ENCODE data around the gene HLA-DRB1.
"Not testable (repeated sequence)": the region's sequence is repeated elsewhere in the genome, so short reads cannot be mapped to it uniquely, and the experiment has no call there.

The HLA-DRB1 gene

DNA sequence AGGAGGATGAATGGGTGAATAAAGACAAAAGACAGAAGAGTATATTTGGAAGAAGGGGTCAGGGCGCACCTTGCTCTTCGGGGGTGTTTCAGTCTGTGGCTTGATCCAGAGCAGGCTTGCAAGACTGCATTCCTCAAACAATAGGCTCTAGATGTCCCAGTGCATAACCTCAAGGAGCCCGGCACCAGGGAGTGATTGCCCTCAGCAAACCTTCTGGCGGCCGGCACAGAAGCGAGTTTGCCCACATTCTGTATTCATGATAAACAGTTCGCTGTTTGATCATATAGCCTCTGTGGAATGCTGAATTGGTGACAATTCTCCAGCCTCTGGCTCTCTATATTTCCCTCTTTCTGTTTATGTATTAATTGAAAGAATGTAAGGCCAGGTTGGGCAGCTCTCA lies 29.9 kb downstream of the HLA-DRB1 start:
- no peak for DNase-seq (ENCODE audit: low read depth)

DNA sequence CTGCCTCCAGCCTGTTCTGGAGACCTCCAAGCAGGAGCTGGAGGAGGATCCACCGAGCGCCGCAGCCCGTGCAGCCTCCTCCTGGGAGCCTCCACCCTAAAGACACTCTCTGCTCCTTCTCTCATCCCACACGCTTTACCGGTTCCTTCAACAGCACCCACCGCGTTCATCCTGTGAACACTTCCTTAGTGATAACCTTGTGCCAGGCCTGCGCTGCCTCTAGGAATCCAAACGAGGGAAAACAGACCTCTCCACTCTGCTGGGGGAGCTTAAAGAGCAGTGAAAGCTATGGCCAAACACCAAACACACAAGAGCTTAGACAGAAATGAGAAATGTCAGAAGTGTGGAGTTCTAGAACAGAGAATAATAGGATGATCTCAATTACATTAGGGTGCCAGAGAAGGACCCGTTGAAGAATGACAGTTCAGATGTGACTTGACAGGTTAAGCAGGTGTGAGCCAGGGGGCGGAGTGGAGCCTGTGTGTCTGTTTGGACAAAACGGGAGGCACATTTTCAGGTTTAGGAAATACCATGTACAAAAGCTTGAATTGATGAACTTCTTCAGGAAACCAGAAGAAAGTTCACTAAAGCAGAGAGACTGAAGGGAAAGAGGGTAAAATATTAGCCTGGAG lies 31.1 kb downstream of the HLA-DRB1 start:
- DNase-seq (ENCODE audit: low read depth), result no peak

DNA sequence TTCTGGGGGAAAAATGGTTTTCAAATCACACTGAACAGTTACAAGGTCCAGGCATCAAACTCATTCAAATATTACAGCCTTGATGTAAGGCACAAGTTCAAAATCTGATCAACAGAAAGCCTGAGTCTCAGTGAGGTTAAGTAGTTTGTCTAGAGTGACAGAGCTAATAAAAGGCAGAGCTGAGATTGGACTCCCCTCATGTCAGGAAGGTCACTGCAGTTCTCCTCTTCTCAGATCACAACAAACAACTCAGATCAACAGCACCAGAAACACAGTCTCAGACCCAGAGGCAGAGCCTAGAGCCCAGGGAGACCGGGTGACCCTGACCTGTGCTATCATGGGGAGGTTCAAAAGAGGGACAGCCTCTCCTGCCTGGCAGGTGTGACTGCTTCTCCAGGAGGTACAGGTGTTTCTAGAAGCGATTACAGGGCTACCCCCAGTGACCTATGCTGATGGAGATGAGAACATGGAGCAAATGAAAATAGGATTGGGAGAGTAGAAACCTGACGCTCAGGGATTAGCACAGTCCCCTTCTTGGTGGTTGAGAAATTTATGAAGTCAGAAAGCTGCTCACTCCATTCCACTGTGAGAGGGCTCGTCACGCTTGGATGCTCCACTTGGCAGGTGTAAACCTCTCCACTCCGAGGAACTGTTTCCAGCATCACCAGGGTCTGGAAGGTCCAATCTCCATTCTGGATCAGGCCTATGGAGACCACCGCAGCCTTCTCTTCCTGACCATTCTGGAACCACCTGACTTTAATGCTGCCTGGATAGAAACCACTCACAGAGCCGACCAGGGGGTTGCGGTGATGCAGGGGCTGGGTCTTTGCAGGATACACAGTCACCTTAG lies 35.3 kb downstream of the HLA-DRB1 start:
- DNase-seq (ENCODE audit: low read depth), result no peak

DNA sequence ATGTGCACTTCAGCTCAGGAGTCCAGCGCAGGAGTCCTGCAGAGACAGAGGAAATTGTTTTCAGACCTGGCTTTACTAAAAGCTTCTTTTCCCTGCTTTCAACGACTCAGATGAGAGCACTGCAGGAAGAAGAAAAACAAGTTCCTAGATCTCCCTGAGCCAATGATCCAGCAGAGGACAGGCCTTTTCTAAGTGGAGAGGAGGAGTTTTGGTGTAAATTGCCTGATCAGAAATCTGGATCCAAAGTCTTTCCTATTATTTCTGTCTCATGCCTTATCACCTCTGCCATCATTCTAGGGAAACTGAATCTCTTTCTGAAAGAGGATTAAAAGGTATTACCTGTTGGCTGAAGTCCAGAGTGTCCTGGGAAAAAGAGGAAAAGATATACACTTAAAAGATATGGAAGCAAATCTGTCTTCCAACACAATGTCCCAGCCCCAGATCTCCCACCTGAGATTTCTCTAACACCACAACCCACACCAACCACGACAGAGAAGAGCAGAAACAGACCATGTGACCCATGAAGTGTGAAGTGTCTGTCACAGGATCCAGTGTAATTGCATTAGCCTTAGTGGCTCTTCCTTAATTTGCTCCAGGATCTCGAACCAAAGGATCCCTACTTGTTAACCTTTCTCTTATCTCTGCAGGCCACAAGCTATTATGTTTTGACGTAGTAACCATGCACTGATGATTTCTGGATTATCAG lies 36.5 kb downstream of the HLA-DRB1 start:
- no peak for DNase-seq (ENCODE audit: low read depth)

DNA sequence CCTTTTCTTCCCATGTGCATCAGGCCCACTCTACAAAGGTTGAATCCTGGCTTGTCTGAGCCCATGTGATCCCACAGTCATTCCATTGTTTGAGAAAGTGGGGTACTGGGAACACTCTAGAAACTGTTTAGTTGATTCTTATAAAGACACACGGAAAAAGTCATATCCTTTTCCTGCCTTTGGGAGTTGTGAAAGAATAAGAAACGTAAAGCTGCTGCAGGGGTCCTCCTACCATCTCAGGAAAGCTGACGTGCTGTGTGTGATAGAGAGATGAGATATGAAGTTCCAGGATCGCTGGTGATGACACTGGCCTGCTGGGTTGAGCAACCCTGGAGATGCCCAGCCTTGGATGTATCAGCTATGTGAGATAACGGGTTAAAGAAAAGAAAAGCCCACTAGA lies 38.2 kb downstream of the HLA-DRB1 start:
- DNase-seq (ENCODE audit: low read depth), result no peak

DNA sequence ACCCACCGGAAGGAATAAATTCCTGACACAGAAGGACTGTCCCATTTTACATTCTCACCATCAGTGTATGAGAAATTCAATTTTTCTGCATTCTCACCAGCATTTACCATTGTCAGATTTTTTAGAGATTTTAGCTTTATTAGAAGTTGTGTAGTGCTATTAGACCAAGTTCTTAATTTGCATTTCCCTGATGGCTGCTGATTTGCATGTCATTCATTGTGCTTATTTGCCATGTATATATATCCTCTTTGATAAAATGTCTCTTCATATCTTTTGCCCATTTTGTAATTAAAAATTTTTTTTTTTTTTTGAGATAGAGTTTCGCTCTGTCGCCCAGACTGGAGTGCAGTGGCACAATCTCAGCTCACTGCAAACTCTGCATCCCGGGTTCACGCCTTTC lies 49.8 kb downstream of the HLA-DRB1 start:
- no peak for DNase-seq (ENCODE audit: low read depth)

DNA sequence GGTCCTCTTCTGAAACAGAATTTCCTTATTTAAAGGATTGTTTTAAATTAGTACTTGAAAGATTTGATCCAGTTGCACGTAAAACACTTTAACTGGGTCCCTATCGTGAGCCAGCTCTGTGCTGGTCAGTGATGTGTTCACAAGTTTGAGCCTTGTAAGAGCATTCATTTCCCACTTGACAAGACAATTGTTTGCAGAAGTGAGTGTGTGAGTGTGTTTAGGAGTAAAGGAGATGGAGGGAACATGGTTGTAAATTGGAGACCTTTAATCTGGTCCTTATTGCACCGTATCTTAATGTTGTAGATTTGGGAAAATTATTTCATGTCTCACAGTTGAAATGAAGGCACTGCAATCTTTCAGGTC lies 59.2 kb downstream of the HLA-DRB1 start:
- not testable (repeated sequence) for DNase-seq (ENCODE audit: low read depth)

DNA sequence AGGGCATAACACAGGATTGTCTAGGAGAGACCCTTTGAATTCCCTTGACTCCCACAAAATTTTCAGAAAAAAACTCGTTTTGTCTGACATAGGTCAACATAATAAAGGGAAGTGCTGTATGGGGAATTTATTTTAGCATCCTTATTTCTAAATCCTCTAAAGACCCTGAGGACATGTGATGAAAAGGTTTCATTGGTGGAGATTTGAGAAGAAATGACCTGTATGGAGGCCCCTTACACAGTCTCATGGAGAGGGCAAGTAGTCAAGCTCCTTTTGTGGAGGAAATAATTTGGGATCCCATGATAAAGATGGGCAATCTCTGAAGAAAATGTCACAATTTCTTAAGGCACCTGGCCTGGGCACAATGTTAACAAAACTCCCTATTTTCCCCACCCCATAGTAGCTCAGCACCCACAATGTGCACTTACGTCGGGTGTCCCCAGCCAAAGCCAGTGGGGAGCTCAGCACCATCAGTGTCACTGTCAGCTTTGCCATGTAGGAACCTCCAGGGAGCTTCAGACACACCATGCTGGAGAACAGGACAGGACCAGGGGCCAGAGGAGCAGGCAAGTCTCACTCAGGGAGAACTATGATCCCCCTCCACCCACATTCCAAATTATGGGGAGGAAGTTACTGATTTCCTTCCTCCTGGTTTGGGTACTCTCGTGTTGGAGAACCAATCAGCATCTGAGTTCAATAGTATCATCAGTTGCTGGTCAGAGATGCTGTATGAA lies 59.8 kb downstream of the HLA-DRB1 start, which contains the start of gene HLA-DRB5:
TSS of gene HLA-DRB5 (minus strand) at position 591 of the 734 bp plus-strand sequence. CDS start at position 528, 63 bp downstream.
- peak; percentile 3 for DNase-seq (ENCODE audit: low read depth)
